Lower leg skin (tissue), 4 donors: ENCODE results near the gene PTPN7. TPM values are rescaled to one million over a fixed set of nuclear protein-coding genes. Genes with fewer than 3 reads are reported as not detected.
"Not testable (repeated sequence)": the region's sequence is repeated elsewhere in the genome, so short reads cannot be mapped to it uniquely, and the experiment has no call there.

Source experiments
- DNase-seq, 2 donors: peaks; one replicate each; pipeline ENCODE4 v3.0.0-alpha.2; 2019; ENCODE audit warnings: low spot score in 2 of 2
- H3K4me3 ChIP-seq: fragments of 200-600 bp; sonication (generic); 2 replicates; pipeline ENCODE4 v1.5.1; 2017; ENCODE audit warnings: mild to moderate bottlenecking, low read depth; ENCODE audit not compliant: poor library complexity, severe bottlenecking
- CTCF ChIP-seq, 3 donors: fragments of 450-650 bp; IDR thresholded peaks; one replicate each; pipeline ENCODE4 v1.5.1; 2016; ENCODE audit warnings: antibody characterized with exemption in 3 of 3, mild to moderate bottlenecking in 3 of 3, moderate library complexity in 2 of 3
- POLR2A ChIP-seq, 2 donors: fragments of 450-650 bp; IDR thresholded peaks; one replicate each; pipeline ENCODE4 v1.6.1; 2016 to 2017; ENCODE audit warnings: antibody characterized with exemption in 2 of 2, mild to moderate bottlenecking in 1 of 2, moderate library complexity in 1 of 2
- WGBS, 2 donors: methylation state at CpG; one replicate each; pipeline ENCODE4 v1.1.5; 2018; 5-methylcytosine and 5-hydroxymethylcytosine counted together
- intact Hi-C: fragments of 100-400 bp; cut with DNase I; formaldehyde crosslinking; loops from one replicate; pipeline ENCODE4 v1.15.0; 2023; ENCODE audit warnings: low total_unique reads
- total RNA-seq, 4 donors: library from RNA; depleted of rRNA; stranded (reverse); fragments of >200 nt; gene quantifications; one replicate each; pipeline ENCODE4 v1.1.0, GENCODE V29; 2016

PTPN7 gene
- total RNA-seq, 4 donors from 2014 or later, result 1.6 to 2.4 (median 2.2) TPM

GRCh38 chr1:202116287-202116686 is 44.1 kb downstream of the PTPN7 start:
- intact Hi-C loops, result loop anchor here (5.0 kb wide), 1 partner anchor 114 kb away; no protein-coding TSS in a partner anchor
- DNase-seq, result no peak
- no peak overlapping the region for H3K4me3 ChIP-seq
- TF ChIP-seq POLR2A (IDR thresholded peaks at IDR 0.05), result no peak
- TF ChIP-seq CTCF (IDR thresholded peaks at IDR 0.05), result no peak
- WGBS, 2 donors, result 97 to 98% methylated on average over 8 of the region's 8 CpGs

GRCh38 chr1:202113690-202114300 is 46.6 kb downstream of the PTPN7 start:
- intact Hi-C loops, result no loop called here
- no peak for DNase-seq
- 49 to 52% methylated on average over 2 of the region's 2 CpGs for WGBS, 2 donors
- no peak overlapping the region for H3K4me3 ChIP-seq
- TF ChIP-seq POLR2A (IDR thresholded peaks at IDR 0.05), result no peak
- TF ChIP-seq CTCF (IDR thresholded peaks at IDR 0.05), result no peak

GRCh38 chr1:202112859-202113689 is 47.3 kb downstream of the PTPN7 start:
- 5 to 14% methylated on average over 5 of the region's 5 CpGs for WGBS, 2 donors
- no peak overlapping the region for H3K4me3 ChIP-seq
- TF ChIP-seq CTCF (IDR thresholded peaks at IDR 0.05), result no peak
- intact Hi-C loops, result no loop called here
- no peak for DNase-seq

- H3K4me3 ChIP-seq, intact Hi-C loops, DNase-seq: not testable (repeated sequence)
- 81 to 92% methylated on average over 7 of the region's 7 CpGs for WGBS, 2 donors
Observed at GRCh38 chr1:202111589-202111988, 48.8 kb downstream of the PTPN7 start.

- DNase-seq, result no peak
- TF ChIP-seq CTCF (IDR thresholded peaks at IDR 0.05), result no peak
- TF ChIP-seq POLR2A (IDR thresholded peaks at IDR 0.05), result no peak
- WGBS, 2 donors, result 64 to 79% methylated on average over 3 of the region's 3 CpGs
- intact Hi-C loops, result no loop called here
- H3K4me3 ChIP-seq, result no peak overlapping the region
Observed at GRCh38 chr1:202110977-202111376, 49.4 kb downstream of the PTPN7 start.

- no peak for DNase-seq
- TF ChIP-seq POLR2A (IDR thresholded peaks at IDR 0.05), result no peak
- TF ChIP-seq CTCF (IDR thresholded peaks at IDR 0.05), result no peak
- intact Hi-C loops, result no loop called here
- no peak overlapping the region for H3K4me3 ChIP-seq
- WGBS, 2 donors, result 53% methylated on average over 13 of the region's 13 CpGs
Observed at GRCh38 chr1:202107801-202108731, 52.3 kb downstream of the PTPN7 start.
